GM23338 (cell line): ENCODE results near the gene SEC14L6. TPM values are rescaled to one million over a fixed set of nuclear protein-coding genes. Genes with fewer than 3 reads are reported as not detected.

Experiments used
- ATAC-seq: fragments of 200-7000 bp; cut with Tn5 transposase; 3 replicates; pipeline ENCODE4 v1.9.1; 2020
- DNase-seq: peaks from one replicate; pipeline ENCODE4 v3.0.0-alpha.2; 2015; ENCODE audit warnings: low spot score
- H2AFZ ChIP-seq: fragments of 200-600 bp; sonication (generic); 2 replicates; pipeline ENCODE4 v1.8.0; 2016; ENCODE audit warnings: antibody characterized with exemption, mild to moderate bottlenecking, moderate library complexity
- H3F3A ChIP-seq: fragments of 200-600 bp; sonication (generic); replicated peaks from 2 replicates; pipeline ENCODE4 v1.8.0; 2017; ENCODE audit warnings: antibody characterized with exemption, mixed run types, low read depth
- H3K27ac ChIP-seq: fragments of 200-600 bp; sonication (generic); 2 replicates; pipeline ENCODE4 v1.6.1; 2016; ENCODE audit warnings: low read depth
- H3K27me3 ChIP-seq: fragments of 200-600 bp; sonication (generic); 2 replicates; pipeline ENCODE4 v1.8.0; 2016; ENCODE audit warnings: mild to moderate bottlenecking, mixed run types, moderate library complexity; ENCODE audit not compliant: insufficient read depth
- H3K36me3 ChIP-seq: fragments of 200-600 bp; sonication (generic); 2 replicates; pipeline ENCODE4 v1.8.0; 2016; ENCODE audit warnings: mild to moderate bottlenecking; ENCODE audit not compliant: insufficient read depth
- H3K4me1 ChIP-seq: fragments of 200-600 bp; sonication (generic); 2 replicates; pipeline ENCODE4 v1.8.0; 2016; ENCODE audit warnings: mild to moderate bottlenecking, moderate library complexity; ENCODE audit not compliant: insufficient read depth
- H3K4me2 ChIP-seq: fragments of 200-600 bp; sonication (generic); 2 replicates; pipeline ENCODE4 v1.7.1; 2017; ENCODE audit warnings: mixed run types
- H3K4me3 ChIP-seq: fragments of 200-600 bp; sonication (generic); 2 replicates; pipeline ENCODE4 v1.6.1; 2016; ENCODE audit warnings: mixed run types
- H3K79me2 ChIP-seq: fragments of 200-600 bp; sonication (generic); replicated peaks from 2 replicates; pipeline ENCODE4 v1.8.0; 2017; ENCODE audit warnings: mild to moderate bottlenecking; ENCODE audit not compliant: insufficient read depth
- H3K9me2 ChIP-seq: fragments of 200-600 bp; sonication (generic); 2 replicates; pipeline ENCODE4 v1.8.0; 2017; ENCODE audit not compliant: insufficient read depth
- H4K20me1 ChIP-seq: fragments of 200-600 bp; sonication (generic); replicated peaks from 2 replicates; pipeline ENCODE4 v1.8.0; 2017; ENCODE audit warnings: mild to moderate bottlenecking; ENCODE audit not compliant: insufficient read depth
- H3K27ac Mint-ChIP-seq: 2 replicates; pipeline ENCODE4 v1.8.0; 2020; ENCODE audit warnings: inconsistent platforms, mild to moderate bottlenecking, moderate library complexity, mixed read lengths
- H3K27me3 Mint-ChIP-seq: 3 replicates; pipeline ENCODE4 v1.8.0; 2022; ENCODE audit warnings: low read depth, mild to moderate bottlenecking, moderate library complexity, mixed read lengths, inconsistent platforms; ENCODE audit not compliant: insufficient read depth, poor library complexity
- H3K36me3 Mint-ChIP-seq: 3 replicates; pipeline ENCODE4 v1.8.0; 2021; ENCODE audit warnings: low read depth, mild to moderate bottlenecking, inconsistent platforms, moderate library complexity, mixed read lengths
- H3K4me1 Mint-ChIP-seq: 3 replicates; pipeline ENCODE4 v1.8.0; 2020; ENCODE audit warnings: mild to moderate bottlenecking, inconsistent platforms, mixed read lengths
- H3K4me3 Mint-ChIP-seq: 3 replicates; pipeline ENCODE4 v1.8.0; 2021; ENCODE audit warnings: moderate library complexity, mild to moderate bottlenecking, inconsistent platforms, mixed read lengths
- H3K9me3 Mint-ChIP-seq: 3 replicates; pipeline ENCODE4 v1.8.0; 2020; ENCODE audit warnings: moderate library complexity, mild to moderate bottlenecking, inconsistent platforms, mixed read lengths
- CREB1 ChIP-seq: fragments of 250-450 bp; sonication (Bioruptor Pico); IDR thresholded peaks from 2 replicates; pipeline ENCODE4 v1.5.0; 2020; ENCODE audit warnings: low read depth, mild to moderate bottlenecking, moderate library complexity
- CTCF ChIP-seq, 2 experiments: fragments of 200-600 bp in 1 of 2; sonication (generic) in 1 of 2; conservative IDR thresholded peaks; 2 replicates each; pipeline versions ENCODE4 v1.5.1 to v1.6.1; 2016 to 2017; ENCODE audit warnings: antibody characterized with exemption in 2 of 2, low read depth in 2 of 2, mild to moderate bottlenecking in 2 of 2, moderate library complexity in 1 of 2
- EZH2phosphoT487 ChIP-seq: fragments of 200-600 bp; sonication (generic); IDR thresholded peaks from one replicate; pipeline ENCODE4 v1.8.1; 2018; ENCODE audit warnings: antibody characterized with exemption; ENCODE audit not compliant: unreplicated experiment
- JUNB ChIP-seq: IDR thresholded peaks from one replicate; pipeline ENCODE4 v1.6.1; 2016; ENCODE audit warnings: antibody characterized with exemption; ENCODE audit not compliant: unreplicated experiment
- NANOG ChIP-seq: IDR thresholded peaks from 2 replicates; pipeline ENCODE4 v1.6.1; 2016; ENCODE audit warnings: antibody characterized with exemption, borderline replicate concordance
- POLR2AphosphoS5 ChIP-seq: IDR thresholded peaks from 2 replicates; pipeline ENCODE4 v1.6.1; 2016; ENCODE audit warnings: antibody characterized with exemption, low read depth
- REST ChIP-seq: IDR thresholded peaks from one replicate; pipeline ENCODE4 v1.6.1; 2018; ENCODE audit warnings: antibody characterized with exemption; ENCODE audit not compliant: unreplicated experiment
- STAT1 ChIP-seq: IDR thresholded peaks from one replicate; pipeline ENCODE4 v1.6.1; 2016; ENCODE audit warnings: antibody characterized with exemption; ENCODE audit not compliant: unreplicated experiment
- ZNF114 ChIP-seq: fragments of 250-450 bp; sonication (Bioruptor Pico); IDR thresholded peaks from 2 replicates; pipeline ENCODE4 v1.5.0; 2020; ENCODE audit warnings: mild to moderate bottlenecking, moderate library complexity
- ZNF331 ChIP-seq: fragments of 250-450 bp; sonication (Bioruptor Pico); IDR thresholded peaks from 2 replicates; pipeline ENCODE4 v1.5.0; 2020; ENCODE audit warnings: low read depth, mild to moderate bottlenecking, moderate library complexity
- ZNF462 ChIP-seq: fragments of 250-450 bp; sonication (Bioruptor Pico); IDR thresholded peaks from 2 replicates; pipeline ENCODE4 v1.5.0; 2020; ENCODE audit warnings: mild to moderate bottlenecking, moderate library complexity
- polyA plus RNA-seq: library from polyadenylated mRNA; unstranded; fragments of >200 nt; fragmentation: Nextera tagmentation; extraction: Ambion mirVana; gene quantifications from 2 replicates; pipeline ENCODE4 v1.2.1, GENCODE V29; 2016
- total RNA-seq: library from RNA; depleted of rRNA; stranded (reverse); fragments of >200 nt; shearing (Covaris generic); gene quantifications from 2 replicates; pipeline ENCODE4 v1.2.3, GENCODE V29; 2014

Gene SEC14L6
- total and polyA plus RNA-seq, 2 experiments from 2014 or later: 0.84 to 2.1 TPM

- no peaks in the 10 kb centered on the region for H3K9me3 Mint-ChIP-seq
- no peak overlapping the region for H3K27ac Mint-ChIP-seq
- no peaks in the 10 kb centered on the region for H3K36me3 Mint-ChIP-seq
- Histone ChIP-seq H2AFZ (no peak overlapping the region), H4K20me1 (no peaks in the 10 kb centered on the region), H3K4me2 (no peak overlapping the region), H3K79me2 (no peaks in the 10 kb centered on the region), H3K27me3 (0 out of 2 replicates have a peak, but pooled peaks cover 6% of the 10 kb centered on the region), H3K9me2 (no peaks in the 10 kb centered on the region), H3K4me3 (no peak overlapping the region), H3K4me1 (no peaks in the 10 kb centered on the region), H3K27ac (no peak overlapping the region), H3K36me3 (no peaks in the 10 kb centered on the region), H3F3A (no peaks in the 10 kb centered on the region)
- H3K4me3 Mint-ChIP-seq: no peak overlapping the region
- ATAC-seq: no peak
- peaks cover 8% of the 10 kb centered on the region for H3K27me3 Mint-ChIP-seq
- H3K4me1 Mint-ChIP-seq: no peaks in the 10 kb centered on the region
- no peak for DNase-seq
- no peak for TF ChIP-seq POLR2AphosphoS5
- no peak for TF ChIP-seq REST
- TF ChIP-seq STAT1: no peak
- TF ChIP-seq ZNF331 (CRISPR knock-in tag): no peak
- no peak for TF ChIP-seq NANOG
- no peak for TF ChIP-seq CTCF (conservative IDR thresholded peaks at IDR 0.05; ENCODE audit: low read depth in 2 of 2)
- no peak for TF ChIP-seq ZNF114 (CRISPR knock-in tag)
- no peak for TF ChIP-seq JUNB
- no peak for TF ChIP-seq ZNF462
- no peak for TF ChIP-seq EZH2phosphoT487
- no peak for TF ChIP-seq CREB1 (CRISPR knock-in tag)
Observed at GRCh38 chr22:30500628-30501027, 45.9 kb downstream of the SEC14L6 start.
